Ectodermal cell (in vitro differentiated cells): Measurements from ENCODE around the gene FAHD1.
"Not testable (repeated sequence)": the region's sequence is repeated elsewhere in the genome, so short reads cannot be mapped to it uniquely, and the experiment has no call there.

ENCODE experiments used
- H3K27ac ChIP-seq: 2 replicates; pipeline ENCODE4 v1.7.0; 2013; ENCODE audit warnings: mild to moderate bottlenecking, low read depth, low read length; ENCODE audit not compliant: insufficient read depth, poor library complexity, severe bottlenecking
- H3K27me3 ChIP-seq: 2 replicates; pipeline ENCODE4 v1.7.0; 2013; ENCODE audit warnings: mild to moderate bottlenecking, low read length; ENCODE audit not compliant: insufficient read depth, control insufficient read depth, poor library complexity, severe bottlenecking
- H3K36me3 ChIP-seq: one replicate; pipeline ENCODE4 v1.7.0; 2013; ENCODE audit warnings: low read length; ENCODE audit not compliant: control insufficient read depth, insufficient read depth
- H3K4me1 ChIP-seq: one replicate; pipeline ENCODE4 v1.7.0; 2013; ENCODE audit warnings: low read length; ENCODE audit not compliant: control insufficient read depth, insufficient read depth
- H3K4me3 ChIP-seq: 2 replicates; pipeline ENCODE4 v1.7.0; 2013; ENCODE audit warnings: low read depth, low read length, control low read depth; ENCODE audit not compliant: insufficient read depth
- H3K9me3 ChIP-seq: 2 replicates; pipeline ENCODE4 v1.7.0; 2013; ENCODE audit warnings: mild to moderate bottlenecking, low read length, moderate library complexity; ENCODE audit not compliant: control insufficient read depth
- WGBS, 2 experiments: methylation state at CpG; one replicate each; pipeline ENCODE4 v1.1.7; 2013; ENCODE audit warnings: missing lambda C conversion rate in 2 of 2; 5-methylcytosine and 5-hydroxymethylcytosine counted together

Gene FAHD1

DNA sequence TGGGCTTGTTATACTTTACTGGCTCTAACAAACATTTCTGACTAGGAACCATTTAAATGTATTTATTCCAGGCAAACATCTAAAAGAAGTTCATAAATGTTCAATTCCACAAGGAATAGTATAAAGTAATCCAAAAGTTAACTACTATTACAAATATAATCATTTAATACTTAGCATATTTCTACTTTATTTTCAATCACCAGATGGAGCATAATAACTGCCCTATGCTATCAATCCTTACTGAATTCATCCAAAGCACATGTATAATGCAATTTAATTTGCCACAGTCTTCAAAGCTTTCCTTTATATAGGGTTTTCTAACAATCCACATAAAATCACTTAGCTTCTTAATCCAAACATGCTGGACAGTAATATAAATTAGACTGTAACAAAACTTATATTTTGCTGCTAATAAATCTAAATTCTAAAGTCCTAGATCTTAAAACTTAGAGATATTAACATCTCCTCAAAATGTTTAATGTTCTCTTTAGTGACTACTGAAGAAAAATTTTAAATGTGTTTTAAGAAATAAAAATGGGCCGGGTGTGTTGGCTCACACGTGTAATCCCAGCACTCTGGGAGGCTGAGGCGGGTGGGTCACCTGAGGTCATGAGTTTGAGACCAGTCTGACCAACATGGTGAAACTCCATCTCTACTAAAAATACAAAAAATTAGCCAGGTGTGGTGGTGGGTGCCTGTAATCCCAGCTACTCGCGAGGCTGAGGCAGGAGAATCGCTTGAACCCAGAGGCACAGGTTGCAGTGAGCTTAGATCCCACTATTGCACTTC lies 39.1 kb downstream of the FAHD1 start:
- Histone ChIP-seq H3K4me3 (no peak overlapping the region), H3K9me3 (no peaks in the 10 kb centered on the region), H3K27me3 (peaks cover 23% of the 10 kb centered on the region), H3K4me1 (no peaks in the 10 kb centered on the region), H3K27ac (no peak overlapping the region), H3K36me3 (no peaks in the 10 kb centered on the region)
- 66 to 73% methylated on average over 6 of the region's 6 CpGs for WGBS, 2 experiments

- Histone ChIP-seq H3K4me3 (no peak overlapping the region), H3K27me3 (peaks cover 31% of the 10 kb centered on the region), H3K36me3 (no peaks in the 10 kb centered on the region), H3K9me3 (no peaks in the 10 kb centered on the region), H3K4me1 (no peaks in the 10 kb centered on the region), H3K27ac (no peak overlapping the region)
- 71 to 74% methylated on average over 9 of the region's 9 CpGs for WGBS, 2 experiments
These were observed 43.5 kb downstream of the FAHD1 start for GRCh38 chr16:1870365-1871082.

GRCh38 chr16:1871974-1872635 lies 45.1 kb downstream of the FAHD1 start, which contains the start of gene MEIOB:
Gene MEIOB, minus strand, starts transcription at chr16:1872164. Its CDS starts 3,989 bp downstream, at chr16:1868175.
- Histone ChIP-seq H3K27ac (no peak within 1 kb of the TSS), H3K4me1 (no peaks in the 10 kb centered on the region), H3K36me3 (no peaks in the 10 kb centered on the region), H3K27me3 (peaks cover 33% of the 10 kb centered on the region), H3K9me3 (no peaks in the 10 kb centered on the region), H3K4me3 (no peak within 1 kb of the TSS)
- WGBS, 2 experiments, result 22% methylated on average over 67 to 68 of the region's 68 CpGs

DNA sequence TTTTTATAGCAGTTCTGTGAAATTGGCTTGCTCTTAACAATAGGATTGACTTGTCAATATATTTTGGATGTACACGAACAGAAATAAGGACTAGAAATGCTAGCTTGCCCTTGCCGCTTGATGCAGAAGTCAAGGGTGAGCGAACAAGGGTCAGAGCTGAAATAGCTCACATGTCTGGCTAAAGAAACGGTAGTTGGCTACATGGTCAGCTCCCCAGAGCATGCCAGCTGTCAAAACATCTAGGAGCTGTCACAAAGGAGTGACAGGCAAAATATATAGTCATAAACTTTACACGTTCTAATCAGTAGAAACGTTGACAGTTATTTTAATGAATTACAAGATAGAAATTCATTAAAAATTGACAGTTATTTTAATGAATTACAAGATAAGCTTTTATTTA lies 47.8 kb downstream of the FAHD1 start:
- WGBS, 2 experiments, result 83 to 85% methylated on average over 4 to 6 of the region's 6 CpGs
- H3K36me3 ChIP-seq, result no peaks in the 10 kb centered on the region

GRCh38 chr16:1876066-1876465 lies 49.1 kb downstream of the FAHD1 start:
- H3K27ac ChIP-seq, H3K4me3 ChIP-seq, H3K36me3 ChIP-seq, H3K4me1 ChIP-seq, H3K9me3 ChIP-seq: not testable (repeated sequence)
- H3K27me3 ChIP-seq, result peaks cover 43% of the 10 kb centered on the region
- WGBS, 2 experiments, result 88 to 91% methylated on average over 13 of the region's 13 CpGs

More for the DNA sequence above, 47.8 kb downstream of the FAHD1 start:
- peaks cover 43% of the 10 kb centered on the region for H3K27me3 ChIP-seq
- no peaks in the 10 kb centered on the region for H3K9me3 ChIP-seq
- H3K4me1 ChIP-seq, result no peaks in the 10 kb centered on the region
- H3K4me3 ChIP-seq, result no peak overlapping the region
- H3K27ac ChIP-seq, result no peak overlapping the region

DNA sequence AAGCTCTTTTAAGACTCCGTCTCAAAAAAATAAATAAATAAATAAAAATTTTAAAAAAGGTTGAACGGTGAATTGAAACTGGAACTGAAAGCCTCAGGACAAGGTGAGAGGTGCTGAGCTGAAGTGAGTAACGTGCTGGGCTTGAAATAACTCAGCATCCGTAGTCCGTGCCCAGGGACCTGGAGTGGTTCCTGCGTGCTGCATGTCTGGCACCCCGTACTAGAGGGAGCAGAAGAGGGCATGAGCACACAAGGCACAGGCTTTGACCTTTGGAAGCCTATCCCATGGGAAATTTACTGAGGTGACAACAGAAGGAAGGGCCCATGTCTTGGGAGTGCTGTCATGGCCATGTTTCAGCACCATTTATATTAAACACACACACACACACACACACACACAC lies 49.5 kb downstream of the FAHD1 start:
- H3K27ac ChIP-seq, result no peak overlapping the region
- H3K4me3 ChIP-seq, result no peak overlapping the region
- no peaks in the 10 kb centered on the region for H3K4me1 ChIP-seq
- H3K36me3 ChIP-seq, result no peaks in the 10 kb centered on the region
- 88 to 90% methylated on average over 6 to 7 of the region's 7 CpGs for WGBS, 2 experiments
- H3K27me3 ChIP-seq, result peaks cover 43% of the 10 kb centered on the region
- H3K9me3 ChIP-seq, result no peaks in the 10 kb centered on the region

GRCh38 chr16:1877089-1877488 lies 50.1 kb downstream of the FAHD1 start:
- Histone ChIP-seq H3K27me3 (peaks cover 39% of the 10 kb centered on the region), H3K9me3 (no peaks in the 10 kb centered on the region), H3K27ac (no peak overlapping the region), H3K4me1 (no peaks in the 10 kb centered on the region), H3K4me3 (no peak overlapping the region), H3K36me3 (no peaks in the 10 kb centered on the region)
- WGBS, 2 experiments, result 61 to 71% methylated on average over 6 of the region's 6 CpGs

- H3K4me1 ChIP-seq, result no peaks in the 10 kb centered on the region
- no peak overlapping the region for H3K4me3 ChIP-seq
- no peaks in the 10 kb centered on the region for H3K36me3 ChIP-seq
- H3K27me3 ChIP-seq, result peaks cover 32% of the 10 kb centered on the region
- no peaks in the 10 kb centered on the region for H3K9me3 ChIP-seq
- 76 to 78% methylated on average over 10 to 11 of the region's 11 CpGs for WGBS, 2 experiments
- no peak overlapping the region for H3K27ac ChIP-seq
These were observed 50.8 kb downstream of the FAHD1 start for GRCh38 chr16:1877804-1878203.

DNA sequence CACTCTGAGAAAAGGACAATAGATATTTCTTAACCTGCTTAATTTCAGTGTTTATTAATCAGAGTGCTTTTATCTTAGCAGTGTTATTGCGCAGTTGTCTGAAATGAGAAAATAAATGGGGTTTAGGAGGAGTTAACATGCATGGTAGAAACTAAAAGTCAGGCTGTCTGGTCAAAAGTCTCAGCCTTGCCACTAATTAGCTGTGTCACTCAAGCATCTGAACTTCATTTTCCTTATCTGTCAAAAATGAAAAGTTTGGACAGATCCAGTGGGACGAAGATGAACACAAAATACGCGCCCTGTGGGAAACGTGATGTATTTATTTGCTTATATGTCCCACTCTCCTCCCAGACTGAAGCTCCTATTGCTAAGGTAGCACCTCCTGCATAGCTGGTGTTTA lies 51.2 kb downstream of the FAHD1 start:
- Histone ChIP-seq H3K4me3 (no peak overlapping the region), H3K9me3 (no peaks in the 10 kb centered on the region), H3K4me1 (no peaks in the 10 kb centered on the region), H3K36me3 (no peaks in the 10 kb centered on the region), H3K27ac (no peak overlapping the region), H3K27me3 (peaks cover 28% of the 10 kb centered on the region)
- 87 to 94% methylated on average over 5 of the region's 5 CpGs for WGBS, 2 experiments
